ENCODE measurements around the gene MCF2L2. TPM values are rescaled to one million over a fixed set of nuclear protein-coding genes. Genes with fewer than 3 reads are reported as not detected.
"Not testable (repeated sequence)": the region's sequence is repeated elsewhere in the genome, so short reads cannot be mapped to it uniquely, and the experiment has no call there.

Gene MCF2L2
- total RNA-seq, 1 experiment from 2014 or later: 3.4 TPM

GRCh38 chr3:183242431-183242830, 186.0 kb downstream of the MCF2L2 start:
- POLR2A ChIA-PET: no interaction called here
- no peak overlapping the region for H3K27ac Mint-ChIP-seq (ENCODE audit: low read depth, unreplicated experiment)
- no peak for DNase-seq (ENCODE audit: unreplicated experiment)
- CTCF ChIA-PET: no interaction called here
- no TSS peak for BruUV-seq (replicated peaks)
- no peak for TF ChIP-seq CTCF (IDR thresholded peaks at IDR 0.05; ENCODE audit: unreplicated experiment)
- intact Hi-C loops (cut with micrococcal nuclease): no loop called here
- H3K4me1 Mint-ChIP-seq (ENCODE audit: insufficient read depth, unreplicated experiment): peaks cover 6% of the 10 kb centered on the region
- H3K36me3 Mint-ChIP-seq (ENCODE audit: insufficient read depth, unreplicated experiment): no peaks in the 10 kb centered on the region
- no peaks in the 10 kb centered on the region for H3K27me3 Mint-ChIP-seq (ENCODE audit: insufficient read depth, unreplicated experiment)
- peaks cover 15% of the 10 kb centered on the region for H3K9me3 Mint-ChIP-seq (ENCODE audit: unreplicated experiment)
- no peak overlapping the region for H3K4me3 Mint-ChIP-seq (ENCODE audit: unreplicated experiment)

DNA sequence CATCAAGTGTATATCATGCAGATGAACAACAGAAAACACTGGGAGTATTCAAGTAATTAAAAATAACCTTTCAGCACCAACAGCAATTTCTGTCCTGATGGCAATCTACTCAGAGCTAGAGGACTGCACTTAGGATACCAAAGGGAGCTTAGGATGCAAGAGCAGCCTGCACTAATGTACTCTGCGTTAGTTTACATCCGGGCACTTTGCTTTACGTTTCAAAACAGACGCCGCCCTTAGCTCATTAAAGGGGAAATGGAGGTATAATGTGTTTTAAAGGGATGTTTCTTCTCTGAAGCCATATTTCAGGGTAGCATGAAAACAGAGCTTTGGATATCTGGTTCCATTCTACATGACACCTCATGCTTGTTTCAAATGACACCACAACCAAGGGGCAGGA, 189.4 kb downstream of the MCF2L2 start:
- no peak overlapping the region for H3K4me3 Mint-ChIP-seq (ENCODE audit: unreplicated experiment)
- peaks cover 15% of the 10 kb centered on the region for H3K9me3 Mint-ChIP-seq (ENCODE audit: unreplicated experiment)
- POLR2A ChIA-PET: interaction anchor here (0.6 to 2.0 kb wide), 2 partner anchors 13 to 1669 kb away, joined by 3 to 7 read pairs; no protein-coding TSS in a partner anchor
- no peaks in the 10 kb centered on the region for H3K4me1 Mint-ChIP-seq (ENCODE audit: insufficient read depth, unreplicated experiment)
- no peak overlapping the region for H3K27ac Mint-ChIP-seq (ENCODE audit: low read depth, unreplicated experiment)
- TF ChIP-seq CTCF (IDR thresholded peaks at IDR 0.05; ENCODE audit: unreplicated experiment): no peak
- intact Hi-C loops (cut with micrococcal nuclease): no loop called here
- no TSS peak for BruUV-seq (replicated peaks)
- no peaks in the 10 kb centered on the region for H3K36me3 Mint-ChIP-seq (ENCODE audit: insufficient read depth, unreplicated experiment)
- CTCF ChIA-PET: interaction anchor here (0.7 kb wide), 1 partner anchor 54 kb away, joined by 3 read pairs; no protein-coding TSS in a partner anchor
- no peaks in the 10 kb centered on the region for H3K27me3 Mint-ChIP-seq (ENCODE audit: insufficient read depth, unreplicated experiment)
- no peak for DNase-seq (ENCODE audit: unreplicated experiment)

- TF ChIP-seq CTCF (IDR thresholded peaks at IDR 0.05; ENCODE audit: unreplicated experiment): no peak
- no peak for DNase-seq (ENCODE audit: unreplicated experiment)
- no TSS peak for BruUV-seq (replicated peaks)
- no peak overlapping the region for H3K4me3 Mint-ChIP-seq (ENCODE audit: unreplicated experiment)
- POLR2A ChIA-PET: no interaction called here
- no peaks in the 10 kb centered on the region for H3K9me3 Mint-ChIP-seq (ENCODE audit: unreplicated experiment)
- H3K27ac Mint-ChIP-seq (ENCODE audit: low read depth, unreplicated experiment): no peak overlapping the region
- CTCF ChIA-PET: no interaction called here
- intact Hi-C loops (cut with micrococcal nuclease): no loop called here
- no peaks in the 10 kb centered on the region for H3K36me3 Mint-ChIP-seq (ENCODE audit: insufficient read depth, unreplicated experiment)
- H3K4me1 Mint-ChIP-seq (ENCODE audit: insufficient read depth, unreplicated experiment): peaks cover 5% of the 10 kb centered on the region
- H3K27me3 Mint-ChIP-seq (ENCODE audit: insufficient read depth, unreplicated experiment): no peaks in the 10 kb centered on the region
Observed at GRCh38 chr3:183233966-183234365, 194.5 kb downstream of the MCF2L2 start.

DNA sequence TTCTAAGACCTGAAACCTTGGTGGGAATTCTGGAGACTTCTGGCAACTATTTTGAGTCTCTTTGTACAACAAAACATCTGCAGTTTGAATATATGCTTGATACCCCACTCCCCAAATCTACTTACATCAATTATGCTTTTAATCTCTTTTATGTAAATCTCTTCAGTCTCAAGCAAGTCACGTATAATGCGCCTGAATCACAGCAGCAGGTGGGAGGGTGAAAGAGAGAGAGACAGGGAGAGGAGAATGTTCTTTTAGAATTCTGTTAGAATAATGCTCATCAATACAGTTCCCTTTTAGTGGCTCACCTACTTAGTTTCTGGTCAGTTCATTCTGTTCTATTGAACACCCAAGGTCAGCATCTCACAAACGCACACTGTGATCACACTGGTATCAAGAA, 197.6 kb downstream of the MCF2L2 start:
- ChIA-PET CTCF (no interaction called here), POLR2A (no interaction called here)
- Mint-ChIP-seq H3K4me3 (ENCODE audit: unreplicated experiment) (no peak overlapping the region), H3K27ac (ENCODE audit: low read depth, unreplicated experiment) (no peak overlapping the region), H3K36me3 (ENCODE audit: insufficient read depth, unreplicated experiment) (no peaks in the 10 kb centered on the region), H3K27me3 (ENCODE audit: insufficient read depth, unreplicated experiment) (no peaks in the 10 kb centered on the region), H3K9me3 (ENCODE audit: unreplicated experiment) (no peaks in the 10 kb centered on the region), H3K4me1 (ENCODE audit: insufficient read depth, unreplicated experiment) (peaks cover 5% of the 10 kb centered on the region)
- no TSS peak for BruUV-seq (replicated peaks)
- no peak for TF ChIP-seq CTCF (IDR thresholded peaks at IDR 0.05; ENCODE audit: unreplicated experiment)
- intact Hi-C loops (cut with micrococcal nuclease): no loop called here
- DNase-seq (ENCODE audit: unreplicated experiment): no peak

DNA sequence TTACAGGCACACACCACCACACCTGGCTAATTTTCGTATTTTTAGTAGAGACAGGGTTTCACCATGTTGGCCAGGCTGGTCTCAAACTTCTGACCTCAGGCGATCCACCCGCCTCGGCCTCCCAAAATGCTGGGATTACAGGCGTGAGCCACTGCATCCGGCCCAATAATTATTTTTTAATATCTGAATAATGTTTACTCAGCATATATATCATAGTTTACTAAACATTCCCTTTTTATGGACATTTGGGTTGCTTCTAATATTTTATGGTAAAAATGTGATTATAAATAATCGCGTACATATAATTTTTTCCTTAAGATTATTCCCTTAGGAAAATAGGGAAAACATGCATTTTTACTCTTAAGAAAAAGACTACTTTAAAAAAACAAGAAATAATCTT, 198.2 kb downstream of the MCF2L2 start:
- H3K4me3 Mint-ChIP-seq (ENCODE audit: unreplicated experiment); H3K4me1 Mint-ChIP-seq (ENCODE audit: insufficient read depth, unreplicated experiment); H3K27me3 Mint-ChIP-seq (ENCODE audit: insufficient read depth, unreplicated experiment); intact Hi-C loops (cut with micrococcal nuclease); DNase-seq (ENCODE audit: unreplicated experiment); H3K36me3 Mint-ChIP-seq (ENCODE audit: insufficient read depth, unreplicated experiment); CTCF ChIA-PET; BruUV-seq (replicated peaks); H3K9me3 Mint-ChIP-seq (ENCODE audit: unreplicated experiment); POLR2A ChIA-PET; H3K27ac Mint-ChIP-seq (ENCODE audit: low read depth, unreplicated experiment): not testable (repeated sequence)
